ENCODE data around the gene NFILZ.
"Not testable (repeated sequence)": the region's sequence is repeated elsewhere in the genome, so short reads cannot be mapped to it uniquely, and the experiment has no call there.

Gene NFILZ

GRCh38 chr19:8631425-8631819, 989 bp downstream of the NFILZ start:
- no peak overlapping the region for H3K4me3 ChIP-seq (ENCODE audit: low read length)
- TF ChIP-seq CTCF (IDR thresholded peaks at IDR 0.05; ENCODE audit: insufficient read depth, low read depth, low read length, missing control alignments): no peak
- no peak for DNase-seq (ENCODE audit: low read depth)

GRCh38 chr19:8635422-8635821, 5.0 kb downstream of the NFILZ start:
- DNase-seq (ENCODE audit: low read depth): no peak
- no peak for TF ChIP-seq CTCF (IDR thresholded peaks at IDR 0.05; ENCODE audit: insufficient read depth, low read depth, low read length, missing control alignments)
- H3K4me3 ChIP-seq (ENCODE audit: low read length): no peak overlapping the region

GRCh38 chr19:8637070-8637469, 6.6 kb downstream of the NFILZ start:
- H3K4me3 ChIP-seq (ENCODE audit: low read length); DNase-seq (ENCODE audit: low read depth): not testable (repeated sequence)

- TF ChIP-seq CTCF (IDR thresholded peaks at IDR 0.05; ENCODE audit: insufficient read depth, low read depth, low read length, missing control alignments): no peak
- DNase-seq (ENCODE audit: low read depth): no peak
- H3K4me3 ChIP-seq (ENCODE audit: low read length): no peak overlapping the region
These were observed 7.7 kb downstream of the NFILZ start for GRCh38 chr19:8638078-8638619.

GRCh38 chr19:8639821-8640401, 9.5 kb downstream of the NFILZ start:
- TF ChIP-seq CTCF (IDR thresholded peaks at IDR 0.05; ENCODE audit: insufficient read depth, low read depth, low read length, missing control alignments): no peak
- no peak for DNase-seq (ENCODE audit: low read depth)
- H3K4me3 ChIP-seq (ENCODE audit: low read length): no peak overlapping the region

GRCh38 chr19:8640402-8641004, 10.1 kb downstream of the NFILZ start:
- no peak for TF ChIP-seq CTCF (IDR thresholded peaks at IDR 0.05; ENCODE audit: insufficient read depth, low read depth, low read length, missing control alignments)
- no peak overlapping the region for H3K4me3 ChIP-seq (ENCODE audit: low read length)
- DNase-seq (ENCODE audit: low read depth): no peak

GRCh38 chr19:8641221-8641907, 10.9 kb downstream of the NFILZ start:
- DNase-seq (ENCODE audit: low read depth): no peak
- no peak for TF ChIP-seq CTCF (IDR thresholded peaks at IDR 0.05; ENCODE audit: insufficient read depth, low read depth, low read length, missing control alignments)
- H3K4me3 ChIP-seq (ENCODE audit: low read length): no peak overlapping the region

Measured in epithelial cell of esophagus (primary cell).